K562 (cell line): ENCODE results near the gene CTIF. TPM values are rescaled to one million over a fixed set of nuclear protein-coding genes. Genes with fewer than 3 reads are reported as not detected.

Source experiments
- ATAC-seq: fragments of 200-7000 bp; cut with Tn5 transposase; 3 replicates; pipeline ENCODE4 v1.9.1; 2020; ENCODE audit warnings: moderate library complexity
- BruUV-seq: library from RNA; stranded (reverse); fragments of 400-500 nt; replicated peaks from 2 replicates; lab custom pipeline; 2021; lab: Mats Ljungman, UMichigan
- CTCF ChIA-PET: fragments of 300-600 bp; formaldehyde crosslinking; extraction: SDS; loops from one replicate; lab custom pipeline; 2021; ENCODE audit warnings: low intra/inter-chr PET ratio; lab: Yijun Ruan, JAX
- POLR2A ChIA-PET: fragments of 300-600, 350-650 bp; sonication (Branson Sonifier 250); formaldehyde crosslinking; extraction: SDS; loops from one replicate; lab custom pipeline; 2021; ENCODE audit warnings: antibody characterized with exemption, inconsistent platforms; lab: Yijun Ruan, JAX
- DNase-seq, 4 experiments: peaks; one replicate each; pipeline versions ENCODE4 v3.0.0 to v3.0.0-alpha.2; 2011 to 2018; ENCODE audit warnings: low spot score in 3 of 4, mixed read lengths in 3 of 4; ENCODE audit errors: extremely low read depth in 1 of 4
- FAIRE-seq: peaks from 2 replicates; lab custom pipeline; 2011; peaks lifted over from hg19 to GRCh38; lab: Jason Lieb, UNC
- H2AFZ ChIP-seq: 2 replicates; pipeline ENCODE4 v1.6.0; 2011; ENCODE audit warnings: low read depth, low read length, control low read depth, inconsistent platforms
- H3K27ac ChIP-seq: fragments of 200-600 bp; 3 replicates; pipeline ENCODE4 v1.8.0; 2011; ENCODE audit warnings: low read depth, mild to moderate bottlenecking, control low read depth, inconsistent platforms, low read length, moderate library complexity, mixed read lengths; ENCODE audit errors: extremely low read depth
- H3K27me3 ChIP-seq, 2 experiments: fragments of 300-600 bp in 1 of 2; 2 replicates in 1 of 2; 3 replicates in 1 of 2; pipeline versions ENCODE4 v1.6.0 to v1.8.0; 2011; ENCODE audit warnings: inconsistent platforms in 2 of 2, low read length in 2 of 2, mild to moderate bottlenecking in 1 of 2, mixed read lengths in 1 of 2, moderate library complexity in 1 of 2; ENCODE audit not compliant: control insufficient read depth in 2 of 2, insufficient read depth in 2 of 2
- H3K36me3 ChIP-seq: fragments of 300-600 bp; 3 replicates; pipeline ENCODE4 v1.8.0; 2011; ENCODE audit warnings: mild to moderate bottlenecking, low read length, inconsistent platforms; ENCODE audit not compliant: control insufficient read depth, insufficient read depth
- H3K4me1 ChIP-seq, 2 experiments: fragments of 200-600 bp in 1 of 2; replicated peaks in 1 of 2; 2 replicates in 1 of 2; 3 replicates in 1 of 2; pipeline versions ENCODE4 v1.5.1 to v1.8.0; 2011; ENCODE audit warnings: inconsistent platforms in 2 of 2, low read length in 2 of 2, mild to moderate bottlenecking in 1 of 2, mixed read lengths in 1 of 2, moderate library complexity in 1 of 2; ENCODE audit not compliant: control insufficient read depth in 2 of 2, insufficient read depth in 2 of 2
- H3K4me2 ChIP-seq: 2 replicates; pipeline ENCODE4 v1.6.1; 2011; ENCODE audit warnings: low read length, control low read depth, inconsistent platforms, mixed read lengths; ENCODE audit not compliant: insufficient read depth
- H3K4me3 ChIP-seq: fragments of 200-600 bp; sonication (generic), shearing (Covaris generic); 2 replicates; pipeline ENCODE4 v1.5.1; 2016; ENCODE audit warnings: control low read depth, inconsistent platforms
- H3K79me2 ChIP-seq: fragments of 200-600 bp; 3 replicates; pipeline ENCODE4 v1.8.0; 2011; ENCODE audit warnings: low read length, inconsistent platforms; ENCODE audit not compliant: control insufficient read depth, insufficient read depth
- H3K9ac ChIP-seq, 2 experiments: 2 replicates each; pipeline versions ENCODE4 v1.6.0 to v1.6.1; 2011; ENCODE audit warnings: low read depth in 2 of 2, low read length in 2 of 2, control low read depth in 1 of 2, inconsistent platforms in 1 of 2, mild to moderate bottlenecking in 1 of 2, mixed read lengths in 1 of 2; ENCODE audit not compliant: insufficient read depth in 1 of 2
- H3K9me1 ChIP-seq: one replicate; pipeline ENCODE4 v1.6.0; 2011; ENCODE audit warnings: inconsistent platforms, mild to moderate bottlenecking, low read length, moderate library complexity; ENCODE audit not compliant: control insufficient read depth, insufficient read depth
- H3K9me3 ChIP-seq: replicated peaks from 2 replicates; pipeline ENCODE4 v1.5.1; 2011; ENCODE audit warnings: low read depth, low read length, inconsistent platforms; ENCODE audit not compliant: control insufficient read depth, insufficient read depth
- H4K20me1 ChIP-seq: replicated peaks from 2 replicates; pipeline ENCODE4 v1.6.1; 2011; ENCODE audit warnings: low read length, inconsistent platforms, mixed read lengths; ENCODE audit not compliant: control insufficient read depth, insufficient read depth
- KHSRP ChIP-seq: fragments of 450-650 bp; IDR thresholded peaks from 2 replicates; pipeline ENCODE4 v1.6.1; 2017
- MECOM ChIP-seq: fragments of 250-450 bp; sonication (Bioruptor Pico); IDR thresholded peaks from 2 replicates; pipeline ENCODE4 v1.8.0; 2022; ENCODE audit warnings: inconsistent platforms
- SIX5 ChIP-seq, 2 experiments: IDR thresholded peaks; 2 replicates each; pipeline ENCODE4 v1.6.1; 2011; ENCODE audit warnings: low read length in 2 of 2, borderline replicate concordance in 1 of 2, low read depth in 1 of 2, mild to moderate bottlenecking in 1 of 2, moderate library complexity in 1 of 2; ENCODE audit not compliant: insufficient read depth in 1 of 2
- TFAP4 ChIP-seq: sonication (generic); formaldehyde crosslinking; IDR thresholded peaks from 2 replicates; pipeline ENCODE4 v1.8.0; 2022; ENCODE audit warnings: missing genetic modification reagents, mild to moderate bottlenecking, moderate library complexity, borderline replicate concordance
- ZNF3 ChIP-seq: fragments of 250-450 bp; sonication (Bioruptor Pico); IDR thresholded peaks from 2 replicates; pipeline ENCODE4 v1.5.0; 2021; ENCODE audit warnings: mild to moderate bottlenecking, moderate library complexity
- ZNF444 ChIP-seq: fragments of 250-450 bp; sonication (Bioruptor Pico); IDR thresholded peaks from 2 replicates; pipeline ENCODE4 v1.4.0; 2020; ENCODE audit warnings: mild to moderate bottlenecking, moderate library complexity
- ZNF778 ChIP-seq: fragments of 450-650 bp; formaldehyde crosslinking; IDR thresholded peaks from 2 replicates; pipeline ENCODE4 v1.4.0; 2020; ENCODE audit warnings: mild to moderate bottlenecking, moderate library complexity
- WGBS: fragments of 100-300 bp; shearing (Covaris generic); methylation state at CpG from one replicate; pipeline ENCODE4 v1.1.6; 2016; ENCODE audit warnings: low coverage, mixed read lengths; ENCODE audit not compliant: insufficient coverage; ENCODE audit errors: missing lambda C conversion rate; 5-methylcytosine and 5-hydroxymethylcytosine counted together
- in situ Hi-C: fragments of 300-500 bp; cut with MboI; formaldehyde crosslinking; loops from 4 replicates; pipeline ENCODE4 v1.15.0; 2018; ENCODE audit warnings: inconsistent platforms, mixed read lengths
- intact Hi-C: fragments of 100-400 bp; cut with micrococcal nuclease; formaldehyde crosslinking; loops from 2 replicates; pipeline ENCODE4 v1.14.2; 2022
- polyA plus RNA-seq, 8 experiments: library from polyadenylated mRNA; depleted of rRNA in 4 of 8; stranded (reverse) in 5 of 8; unstranded in 3 of 8; fragments of >200 nt; fragmentation: Nextera tagmentation in 2 of 8; fragmentation: Illumina TruSeq in 1 of 8; extraction: Ambion mirVana in 2 of 8; extraction: Trizol in 1 of 8; gene quantifications; 2 replicates each; pipeline versions ENCODE4 v1.2.1 to v1.2.3, GENCODE V29; 2011 to 2014; ENCODE audit warnings: inconsistent platforms in 1 of 8, missing spikeins in 1 of 8
- total RNA-seq, 7 experiments: library from RNA; depleted of rRNA in 6 of 7; stranded (reverse); fragments of >200 nt in 6 of 7; fragmentation: Illumina TruSeq in 2 of 7; extraction: Trizol in 2 of 7; gene quantifications; 2 replicates each; pipeline versions ENCODE4 v1.2.1 to v1.2.3, GENCODE V29; 2011 to 2021; ENCODE audit warnings: low replicate concordance in 1 of 7

The CTIF gene
- total and polyA plus RNA-seq, 9 of the 15 experiments (the other 6 are each of a cell fraction or from before 2014, with no cell fraction given): 0.17 to 11.5 (median 2.2) TPM

- intact Hi-C loops: no loop called here
- DNase-seq: no peak
- in situ Hi-C loops: no loop called here
- POLR2A ChIA-PET: interaction anchor here (0.6 kb wide), 1 partner anchor 9 kb away, joined by 4 read pairs; no protein-coding TSS in a partner anchor
- CTCF ChIA-PET: no interaction called here
- H3K9ac ChIP-seq: 0 out of 4 replicates have a peak overlapping the region, but pooled peaks of 1 of the 2 experiments have one; percentile 33
- FAIRE-seq: no peak
- H4K20me1 ChIP-seq: no peaks in the 10 kb centered on the region
- H3K79me2 ChIP-seq: no peaks in the 10 kb centered on the region
- H3K27ac ChIP-seq: no peak overlapping the region
- H3K4me2 ChIP-seq: no peak overlapping the region
- ATAC-seq: no peak
- H3K9me3 ChIP-seq: no peaks in the 10 kb centered on the region
- H2AFZ ChIP-seq: no peak overlapping the region
- H3K9me1 ChIP-seq: no peaks in the 10 kb centered on the region
- H3K27me3 ChIP-seq: no peaks in the 10 kb centered on the region
- peaks cover 0 to 17% of the 10 kb centered on the region in 2 experiments; a peak in 2 of 5 replicates for H3K4me1 ChIP-seq
- WGBS: 75% methylated on average over 11 of the region's 15 CpGs
- H3K36me3 ChIP-seq: no peaks in the 10 kb centered on the region
- no peak for TF ChIP-seq ZNF778
- TF ChIP-seq ZNF444 (CRISPR knock-in tag): no peak
- TF ChIP-seq MECOM (CRISPR knock-in tag): no peak
- TF ChIP-seq TFAP4 (CRISPR knock-in tag): no peak
- TF ChIP-seq ZNF3: no peak
- no peak for TF ChIP-seq SIX5 (IDR thresholded peaks at IDR 0.05; ENCODE audit: borderline replicate concordance in 1 of 2, insufficient read depth in 1 of 2, low read depth in 1 of 2, low read length in 2 of 2)
- TF ChIP-seq KHSRP: no peak
- H3K4me3 ChIP-seq: no peak overlapping the region
- no TSS peak for BruUV-seq
Observed at GRCh38 chr18:48589797-48590519, 51.1 kb downstream of the CTIF start.
